ENCODE data around the gene BORCS5.

GRCh38 chr12:12436831-12437345, 80.0 kb downstream of the BORCS5 start:
- TF ChIP-seq CTCF (IDR thresholded peaks at IDR 0.05; ENCODE audit: insufficient read depth, low read length) (no peak), REST (IDR thresholded peaks at IDR 0.05; ENCODE audit: insufficient replicate concordance, low read depth) (no peak), POLR2AphosphoS5 (IDR thresholded peaks at IDR 0.05; ENCODE audit: low read depth) (no peak), GABPA (IDR thresholded peaks at IDR 0.05; ENCODE audit: low read depth) (no peak), SPI1 (IDR thresholded peaks at IDR 0.05; ENCODE audit: borderline replicate concordance, low read depth) (no peak)

Measured in HL-60 (cell line).